Cardiac muscle cell (in vitro differentiated cells and primary cell): ENCODE measurements around the gene FARS2. TPM values are rescaled to one million over a fixed set of nuclear protein-coding genes. Genes with fewer than 3 reads are reported as not detected.

Experiments
- DNase-seq, 2 donors: peaks; one replicate each; pipeline versions ENCODE4 v3.0.0 to v3.0.0-alpha.2; 2010 to 2017; ENCODE audit warnings: low read depth in 1 of 2, low spot score in 1 of 2
- H3K27ac ChIP-seq: fragments of 200-600 bp; sonication (generic); 2 replicates; pipeline ENCODE4 v1.5.1; 2016
- H3K27me3 ChIP-seq: fragments of 200-600 bp; sonication (generic); 2 replicates; pipeline ENCODE4 v1.6.0; 2016; ENCODE audit warnings: control low read depth
- H3K36me3 ChIP-seq: fragments of 200-600 bp; sonication (generic); 2 replicates; pipeline ENCODE4 v1.5.1; 2016; ENCODE audit warnings: control low read depth
- H3K4me1 ChIP-seq: fragments of 200-600 bp; sonication (generic); 2 replicates; pipeline ENCODE4 v1.8.1; 2017; ENCODE audit warnings: low read depth, mild to moderate bottlenecking, mixed run types
- H3K4me3 ChIP-seq: fragments of 200-600 bp; sonication (generic); 2 replicates; pipeline ENCODE4 v1.5.1; 2016; ENCODE audit warnings: mild to moderate bottlenecking
- H3K9me3 ChIP-seq: fragments of 200-600 bp; sonication (generic); 2 replicates; pipeline ENCODE4 v1.5.1; 2017; ENCODE audit warnings: low read depth, mild to moderate bottlenecking, control low read depth
- polyA plus RNA-seq: library from polyadenylated mRNA; unstranded; fragments of >200 nt; fragmentation: Nextera tagmentation; extraction: Ambion mirVana; gene quantifications from 2 replicates; pipeline ENCODE4 v1.2.1, GENCODE V29; 2016
- total RNA-seq: library from RNA; depleted of rRNA; stranded (reverse); fragments of >200 nt; gene quantifications from 2 replicates; pipeline ENCODE4 v1.2.3, GENCODE V29; 2016
- TF ChIP-seq, protein P1 (sequence below): IDR thresholded peaks from 2 replicates; pipeline ENCODE4 v1.5.1; 2012; ENCODE audit warnings: low read depth, mild to moderate bottlenecking, low read length

The FARS2 gene
- total and polyA plus RNA-seq, 2 experiments from 2014 or later: 12.4 to 22.5 TPM

- Histone ChIP-seq H3K27me3 (no peaks in the 10 kb centered on the region), H3K4me1 (peaks cover 14% of the 10 kb centered on the region), H3K4me3 (no peak overlapping the region), H3K36me3 (no peaks in the 10 kb centered on the region), H3K27ac (no peak overlapping the region), H3K9me3 (no peaks in the 10 kb centered on the region)
- TF ChIP-seq, protein P1, sequence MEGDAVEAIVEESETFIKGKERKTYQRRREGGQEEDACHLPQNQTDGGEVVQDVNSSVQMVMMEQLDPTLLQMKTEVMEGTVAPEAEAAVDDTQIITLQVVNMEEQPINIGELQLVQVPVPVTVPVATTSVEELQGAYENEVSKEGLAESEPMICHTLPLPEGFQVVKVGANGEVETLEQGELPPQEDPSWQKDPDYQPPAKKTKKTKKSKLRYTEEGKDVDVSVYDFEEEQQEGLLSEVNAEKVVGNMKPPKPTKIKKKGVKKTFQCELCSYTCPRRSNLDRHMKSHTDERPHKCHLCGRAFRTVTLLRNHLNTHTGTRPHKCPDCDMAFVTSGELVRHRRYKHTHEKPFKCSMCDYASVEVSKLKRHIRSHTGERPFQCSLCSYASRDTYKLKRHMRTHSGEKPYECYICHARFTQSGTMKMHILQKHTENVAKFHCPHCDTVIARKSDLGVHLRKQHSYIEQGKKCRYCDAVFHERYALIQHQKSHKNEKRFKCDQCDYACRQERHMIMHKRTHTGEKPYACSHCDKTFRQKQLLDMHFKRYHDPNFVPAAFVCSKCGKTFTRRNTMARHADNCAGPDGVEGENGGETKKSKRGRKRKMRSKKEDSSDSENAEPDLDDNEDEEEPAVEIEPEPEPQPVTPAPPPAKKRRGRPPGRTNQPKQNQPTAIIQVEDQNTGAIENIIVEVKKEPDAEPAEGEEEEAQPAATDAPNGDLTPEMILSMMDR: no peak
- DNase-seq: peak in 1 of 2 donors; percentile 50
Observed at GRCh38 chr6:5634525-5634924, 373.2 kb downstream of the FARS2 start.

DNA sequence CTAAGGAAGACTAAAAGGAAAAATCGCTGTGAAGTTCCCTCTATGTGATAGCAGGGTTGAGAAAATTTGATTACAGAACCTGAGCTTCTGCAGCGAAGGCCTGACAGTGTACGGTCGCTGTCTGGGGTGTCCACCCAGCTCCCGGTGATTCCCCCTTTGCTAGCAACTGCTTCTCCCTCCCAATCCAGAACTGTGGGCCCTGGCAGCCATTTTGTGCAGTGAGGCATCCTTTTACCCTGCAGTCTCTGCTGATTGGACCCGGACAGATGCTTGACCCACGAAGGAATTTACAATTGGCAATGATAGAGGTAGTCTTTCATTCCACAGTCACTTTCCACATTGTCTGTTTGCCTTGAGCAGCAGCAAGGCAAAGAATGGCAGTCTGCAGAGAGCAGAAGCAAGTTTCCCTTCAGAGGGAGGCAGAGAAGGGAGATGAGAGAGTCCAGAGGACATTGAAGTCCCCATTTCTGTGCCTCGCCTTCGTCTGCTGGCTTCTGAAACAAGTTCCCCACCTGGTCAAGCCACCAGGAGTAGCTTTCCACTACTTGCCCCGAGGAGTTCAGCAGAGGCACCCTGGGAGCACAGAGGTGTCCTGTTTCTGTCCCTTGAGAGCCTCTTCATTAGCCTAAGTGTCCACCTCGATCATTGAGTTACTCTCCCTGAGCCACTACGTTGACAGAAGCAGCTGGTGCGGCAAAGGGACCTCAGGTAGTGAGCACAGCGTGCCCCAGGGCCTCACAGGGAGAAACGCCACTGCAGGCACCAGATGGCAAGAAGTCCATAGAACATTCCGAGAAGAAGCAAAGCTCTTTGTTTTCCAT, 375.1 kb downstream of the FARS2 start:
- H3K9me3 ChIP-seq: no peaks in the 10 kb centered on the region
- H3K27ac ChIP-seq: no peak overlapping the region
- H3K27me3 ChIP-seq: no peaks in the 10 kb centered on the region
- no peak overlapping the region for H3K4me3 ChIP-seq
- TF ChIP-seq, protein P1: no peak
- H3K4me1 ChIP-seq: peaks cover 2% of the 10 kb centered on the region
- no peak for DNase-seq
- no peaks in the 10 kb centered on the region for H3K36me3 ChIP-seq

DNA sequence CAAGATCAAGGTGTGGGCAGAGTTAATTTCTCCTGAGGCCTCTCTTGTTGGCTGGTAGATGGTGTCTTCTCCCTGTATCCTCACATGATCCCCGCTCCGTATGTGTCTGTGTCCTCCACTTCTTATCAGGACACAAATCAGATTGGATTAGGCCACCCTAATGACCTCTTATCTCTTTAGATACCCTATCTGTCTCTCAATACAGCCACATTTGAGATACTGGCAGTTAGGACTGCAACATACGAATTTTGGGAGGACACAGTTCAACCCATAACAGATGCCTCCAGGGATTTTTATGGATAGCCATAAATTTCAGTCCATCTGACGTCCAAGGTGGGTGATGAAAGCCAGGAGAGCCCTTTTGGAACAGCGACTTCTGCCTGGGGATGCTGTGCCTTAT, 376.4 kb downstream of the FARS2 start:
- no peak overlapping the region for H3K4me3 ChIP-seq
- H3K27me3 ChIP-seq: no peaks in the 10 kb centered on the region
- no peak for DNase-seq
- H3K9me3 ChIP-seq: no peaks in the 10 kb centered on the region
- H3K36me3 ChIP-seq: no peaks in the 10 kb centered on the region
- no peak overlapping the region for H3K27ac ChIP-seq
- H3K4me1 ChIP-seq: no peaks in the 10 kb centered on the region
- TF ChIP-seq, protein P1: no peak

- Histone ChIP-seq H3K36me3 (no peaks in the 10 kb centered on the region), H3K27me3 (no peaks in the 10 kb centered on the region), H3K9me3 (no peaks in the 10 kb centered on the region), H3K4me1 (no peaks in the 10 kb centered on the region), H3K27ac (no peak overlapping the region), H3K4me3 (no peak overlapping the region)
- no peak for DNase-seq
- TF ChIP-seq, protein P1: no peak
Observed at GRCh38 chr6:5638666-5639065, 377.4 kb downstream of the FARS2 start.

DNA sequence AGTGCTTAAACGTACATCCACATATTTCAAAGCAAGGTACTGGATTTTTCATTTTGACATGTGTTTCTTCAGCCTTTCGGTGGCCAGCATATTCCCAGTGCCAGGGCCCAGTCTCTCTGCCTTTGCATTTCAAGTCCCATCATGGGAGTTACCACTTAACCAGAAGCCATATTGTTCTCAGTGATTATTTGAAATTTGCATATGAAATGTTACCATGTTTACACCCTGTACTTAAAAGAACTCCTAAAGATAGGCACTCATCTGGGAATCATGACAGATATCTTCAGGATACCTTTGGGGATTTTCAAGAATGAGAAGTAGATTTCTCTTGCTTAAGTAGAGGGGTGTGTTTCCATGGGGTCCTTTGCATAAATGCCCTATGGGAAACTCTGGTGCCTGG, 377.9 kb downstream of the FARS2 start:
- Histone ChIP-seq H3K27ac (no peak overlapping the region), H3K9me3 (no peaks in the 10 kb centered on the region), H3K36me3 (no peaks in the 10 kb centered on the region), H3K27me3 (no peaks in the 10 kb centered on the region), H3K4me1 (no peaks in the 10 kb centered on the region), H3K4me3 (no peak overlapping the region)
- no peak for DNase-seq
- TF ChIP-seq, protein P1: no peak
